Fibroblast of upper back skin (primary cell): ENCODE measurements around the gene GSE1.
A peak's percentile ranks its signal among the peaks of the same experiment; 100 is the strongest.

ENCODE experiments used
- DNase-seq: peaks from one replicate; pipeline ENCODE4 v3.0.0-alpha.2; 2013

Gene GSE1

GRCh38 chr16:85607321-85607765 lies 5.8 kb upstream of the GSE1 start:
- no peak for DNase-seq

- no peak for DNase-seq
Measured at GRCh38 chr16:85607796-85608514, 5.2 kb upstream of the GSE1 start.

- DNase-seq = no peak
Measured at GRCh38 chr16:85608515-85608885, 4.6 kb upstream of the GSE1 start.

GRCh38 chr16:85608887-85609286 lies 4.2 kb upstream of the GSE1 start:
- DNase-seq = no peak

GRCh38 chr16:85609539-85609938 lies 3.6 kb upstream of the GSE1 start:
- DNase-seq = no peak

- DNase-seq = no peak
Measured at GRCh38 chr16:85610059-85610445, 3.1 kb upstream of the GSE1 start.

- DNase-seq = peak; percentile 85
Measured at GRCh38 chr16:85610446-85611193, 2.5 kb upstream of the GSE1 start.

- DNase-seq = peak; percentile 23
Measured at GRCh38 chr16:85611194-85611443, 2.0 kb upstream of the GSE1 start.

GRCh38 chr16:85611444-85612190 lies 1.5 kb upstream of the GSE1 start:
- DNase-seq = peak; percentile 78

GRCh38 chr16:85612191-85612800 lies 826 bp upstream of the GSE1 start:
- peak; percentile 93 for DNase-seq

GRCh38 chr16:85613604-85614337 lies 649 bp downstream of the GSE1 start:
- peak; percentile 44 for DNase-seq

GRCh38 chr16:85614338-85615013 lies 1.4 kb downstream of the GSE1 start:
- no peak for DNase-seq

GRCh38 chr16:85615014-85615851 lies 2.1 kb downstream of the GSE1 start:
- no peak for DNase-seq

- peak; percentile 91 for DNase-seq
Measured at GRCh38 chr16:85615852-85616606, 2.9 kb downstream of the GSE1 start.

GRCh38 chr16:85616607-85617321 lies 3.6 kb downstream of the GSE1 start:
- DNase-seq = peak; percentile 23

GRCh38 chr16:85617948-85618347 lies 4.8 kb downstream of the GSE1 start:
- DNase-seq = no peak

- DNase-seq = no peak
Measured at GRCh38 chr16:85618521-85618920, 5.4 kb downstream of the GSE1 start.

- no peak for DNase-seq
Measured at GRCh38 chr16:85619101-85619891, 6.2 kb downstream of the GSE1 start.

- no peak for DNase-seq
Measured at GRCh38 chr16:85620374-85620773, 7.3 kb downstream of the GSE1 start.
